GM12891 (cell line): ENCODE data around the gene SEC24D.

Experiments
- POLR2A ChIP-seq: IDR thresholded peaks from 2 replicates; pipeline ENCODE4 v1.6.1; 2011; ENCODE audit warnings: low read depth, low read length, control low read depth
- POLR2AphosphoS5 ChIP-seq: IDR thresholded peaks from 2 replicates; pipeline ENCODE4 v1.6.1; 2011; ENCODE audit warnings: low read depth, low read length, control low read depth
- POU2F2 ChIP-seq: IDR thresholded peaks from 2 replicates; pipeline ENCODE4 v1.6.1; 2011; ENCODE audit warnings: low read depth, mild to moderate bottlenecking, control low read depth, low read length, moderate library complexity
- SPI1 ChIP-seq: IDR thresholded peaks from 2 replicates; pipeline ENCODE4 v1.6.1; 2011; ENCODE audit warnings: low read depth, low read length, control low read depth
- TAF1 ChIP-seq: IDR thresholded peaks from 2 replicates; pipeline ENCODE4 v1.6.1; 2011; ENCODE audit warnings: low read depth, low read length, control low read depth

GRCh38 chr4:118858779-118859178 lies 22.9 kb upstream of the SEC24D start:
- TF ChIP-seq POLR2A = no peak
- TF ChIP-seq POLR2AphosphoS5 = no peak
- no peak for TF ChIP-seq SPI1
- no peak for TF ChIP-seq TAF1
- TF ChIP-seq POU2F2 = no peak
